NCI-H146 (cell line): ENCODE results near the gene GAREM2.

Experiments
- DNase-seq: peaks from one replicate; lab custom pipeline; 2025; lab: John Stamatoyannopoulos, UW

GAREM2 gene

GRCh38 chr2:26169681-26170414 lies 3.0 kb upstream of the GAREM2 start:
- DNase-seq = no peak

GRCh38 chr2:26170795-26171194 lies 2.1 kb upstream of the GAREM2 start:
- DNase-seq = no peak

- peak; percentile 45 for DNase-seq
These were observed 558 bp upstream of the GAREM2 start for GRCh38 chr2:26172189-26172870.

- DNase-seq = peak; percentile 18
These were observed 1.0 kb downstream of the GAREM2 start for GRCh38 chr2:26173776-26174482.

GRCh38 chr2:26174691-26175465 lies 2.0 kb downstream of the GAREM2 start:
- DNase-seq = no peak

GRCh38 chr2:26175466-26176278 lies 2.8 kb downstream of the GAREM2 start:
- DNase-seq = no peak

- DNase-seq = no peak
These were observed 3.4 kb downstream of the GAREM2 start for GRCh38 chr2:26176279-26176615.

- no peak for DNase-seq
These were observed 4.2 kb downstream of the GAREM2 start for GRCh38 chr2:26177122-26177521.

GRCh38 chr2:26178246-26178645 lies 5.4 kb downstream of the GAREM2 start:
- no peak for DNase-seq

- no peak for DNase-seq
These were observed 6.0 kb downstream of the GAREM2 start for GRCh38 chr2:26178746-26179436.

GRCh38 chr2:26179446-26179913 lies 6.6 kb downstream of the GAREM2 start:
- no peak for DNase-seq

GRCh38 chr2:26182441-26182840 lies 9.6 kb downstream of the GAREM2 start:
- no peak for DNase-seq

GRCh38 chr2:26182887-26183630 lies 10.2 kb downstream of the GAREM2 start:
- DNase-seq = no peak

GRCh38 chr2:26184121-26184520 lies 11.2 kb downstream of the GAREM2 start:
- no peak for DNase-seq

GRCh38 chr2:26184555-26185303 lies 11.8 kb downstream of the GAREM2 start:
- DNase-seq = peak; percentile 34

- no peak for DNase-seq
These were observed 12.5 kb downstream of the GAREM2 start for GRCh38 chr2:26185304-26185928.

GRCh38 chr2:26185954-26186770 lies 13.3 kb downstream of the GAREM2 start:
- DNase-seq = no peak

- DNase-seq = no peak
These were observed 14.2 kb downstream of the GAREM2 start for GRCh38 chr2:26187114-26187513.
